Measurements from ENCODE around the gene DUSP23.

The DUSP23 gene

GRCh38 chr1:159786465-159786864, 5.7 kb downstream of the DUSP23 start:
- DNase-seq (ENCODE audit: low read depth): no peak

DNA sequence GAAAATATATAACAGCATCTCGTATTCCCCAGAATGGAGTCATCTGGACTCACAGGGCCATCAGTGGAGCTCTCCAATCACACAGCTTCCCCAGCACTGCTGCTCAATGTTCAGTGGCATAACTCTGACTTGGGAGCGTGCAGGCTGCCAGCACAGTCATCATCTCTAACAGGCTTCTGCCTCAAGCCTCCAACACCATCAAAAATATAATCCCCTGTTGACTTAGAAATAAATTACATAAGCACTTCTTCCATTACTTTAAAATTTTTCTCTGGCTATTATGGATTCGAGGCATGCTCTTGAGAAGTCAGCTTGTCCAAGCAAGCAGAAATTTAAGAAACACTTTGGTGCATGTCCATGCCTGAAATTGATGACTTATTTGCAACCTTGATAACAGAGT, 6.2 kb downstream of the DUSP23 start:
- no peak for DNase-seq (ENCODE audit: low read depth)

GRCh38 chr1:159790237-159790917, 9.6 kb downstream of the DUSP23 start:
- DNase-seq (ENCODE audit: low read depth): no peak

DNA sequence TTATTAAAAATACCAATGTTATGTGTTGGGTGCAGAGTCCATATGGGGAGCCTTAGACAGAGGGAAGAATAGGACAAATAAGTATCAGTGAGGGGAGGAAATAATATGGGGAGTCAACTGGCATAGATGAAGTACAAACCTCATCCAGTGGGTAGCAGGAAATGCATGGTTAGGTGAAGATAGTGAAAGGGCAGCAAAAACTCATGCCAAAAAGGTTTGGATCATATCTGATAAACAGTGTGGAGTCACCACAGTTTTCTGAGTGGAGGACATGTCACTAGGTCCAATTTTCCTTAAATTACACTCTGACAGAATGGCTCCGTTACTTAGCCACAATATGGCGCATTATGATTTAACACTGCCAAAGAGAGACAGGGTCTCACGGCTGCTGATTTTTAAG, 10.3 kb downstream of the DUSP23 start:
- DNase-seq (ENCODE audit: low read depth): no peak

GRCh38 chr1:159791461-159791860, 10.7 kb downstream of the DUSP23 start:
- DNase-seq (ENCODE audit: low read depth): no peak

- DNase-seq (ENCODE audit: low read depth): no peak
Observed at GRCh38 chr1:159795534-159795933, 14.8 kb downstream of the DUSP23 start.

DNA sequence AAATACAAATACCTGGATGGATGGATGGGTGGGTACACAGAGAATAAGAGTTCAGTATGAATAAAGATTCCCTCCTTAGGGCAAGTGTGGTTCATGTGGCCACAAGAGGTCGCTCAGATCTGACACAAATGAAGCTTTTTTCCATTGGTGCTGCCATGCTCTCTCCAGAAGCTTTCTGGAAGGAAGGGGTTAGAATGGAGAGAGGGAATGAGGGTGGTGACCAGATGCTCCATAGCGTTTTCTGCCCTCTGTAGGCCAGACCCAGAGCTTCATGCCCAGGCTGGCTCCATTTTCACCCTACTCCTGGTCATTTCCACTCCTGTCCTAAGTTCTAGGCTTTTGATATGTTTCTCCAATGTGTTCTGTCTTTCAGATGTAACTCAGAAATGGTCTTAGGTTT, 18.1 kb downstream of the DUSP23 start:
- DNase-seq (ENCODE audit: low read depth): peak; percentile 24

- no peak for DNase-seq (ENCODE audit: low read depth)
Observed at GRCh38 chr1:159799446-159799985, 18.8 kb downstream of the DUSP23 start.

- DNase-seq (ENCODE audit: low read depth): peak; percentile 18
Observed at GRCh38 chr1:159800177-159800930, 19.6 kb downstream of the DUSP23 start.

GRCh38 chr1:159802111-159802510, 21.3 kb downstream of the DUSP23 start, which contains the start of gene FCRL6:
Gene FCRL6, plus strand, starts transcription at chr1:159802360. Its CDS starts 65 bp downstream, at chr1:159802425.
- DNase-seq (ENCODE audit: low read depth): no peak

DNA sequence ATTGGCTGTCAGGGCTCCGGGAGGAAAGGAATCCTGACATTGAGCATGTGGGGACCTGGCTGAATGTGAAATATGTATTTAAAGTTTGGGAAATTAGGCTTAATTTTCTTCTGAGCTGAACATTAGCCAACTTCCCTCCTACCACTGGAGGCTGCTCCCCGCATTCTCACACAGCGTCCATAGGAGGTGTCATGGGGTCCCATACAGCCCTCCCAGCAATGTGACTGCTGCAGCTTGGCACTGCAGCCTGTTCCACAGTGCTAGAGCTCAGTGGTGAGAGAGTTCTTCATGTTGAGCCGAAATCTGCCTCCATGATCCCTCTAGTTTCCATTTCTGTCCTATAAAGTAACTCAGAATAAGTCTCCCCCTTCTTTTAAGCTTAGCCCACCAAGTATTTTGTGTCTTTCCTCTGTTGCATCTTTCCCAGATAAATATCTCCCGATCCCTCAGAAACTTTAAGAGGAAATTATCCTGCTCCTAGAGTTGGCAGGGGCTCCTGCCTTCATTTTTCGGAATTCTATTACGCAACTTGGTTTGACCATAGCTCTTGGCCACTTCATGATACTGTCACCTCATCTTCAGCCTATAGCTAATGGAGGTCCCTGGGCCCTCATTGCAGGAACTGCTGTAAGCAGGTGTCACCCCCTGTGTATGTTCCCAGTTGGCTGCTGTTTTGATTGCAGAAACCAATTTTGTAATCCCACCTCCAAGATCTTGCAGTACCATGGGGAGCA, 23.4 kb downstream of the DUSP23 start:
- no peak for DNase-seq (ENCODE audit: low read depth)

DNA sequence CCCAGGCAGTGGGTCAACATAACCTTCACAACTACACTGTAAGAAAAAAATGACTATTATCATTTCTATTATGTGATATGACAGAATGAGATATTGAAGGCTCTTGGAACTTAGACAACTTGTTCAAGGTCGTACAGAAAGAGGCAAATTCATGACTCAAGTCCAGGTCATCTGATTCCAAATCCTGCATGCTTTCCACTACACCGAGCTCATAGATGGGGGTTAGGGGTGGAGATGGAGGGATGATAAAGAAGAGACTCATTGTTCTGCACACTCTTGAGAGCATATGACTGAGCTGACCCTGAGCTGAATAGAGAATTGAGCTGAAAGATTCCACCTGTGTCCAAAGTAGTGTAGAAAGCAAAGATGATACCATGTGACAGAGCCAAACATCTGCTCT, 24.2 kb downstream of the DUSP23 start:
- DNase-seq (ENCODE audit: low read depth): no peak

GRCh38 chr1:159815926-159816325, 35.2 kb downstream of the DUSP23 start:
- no peak for DNase-seq (ENCODE audit: low read depth)

DNA sequence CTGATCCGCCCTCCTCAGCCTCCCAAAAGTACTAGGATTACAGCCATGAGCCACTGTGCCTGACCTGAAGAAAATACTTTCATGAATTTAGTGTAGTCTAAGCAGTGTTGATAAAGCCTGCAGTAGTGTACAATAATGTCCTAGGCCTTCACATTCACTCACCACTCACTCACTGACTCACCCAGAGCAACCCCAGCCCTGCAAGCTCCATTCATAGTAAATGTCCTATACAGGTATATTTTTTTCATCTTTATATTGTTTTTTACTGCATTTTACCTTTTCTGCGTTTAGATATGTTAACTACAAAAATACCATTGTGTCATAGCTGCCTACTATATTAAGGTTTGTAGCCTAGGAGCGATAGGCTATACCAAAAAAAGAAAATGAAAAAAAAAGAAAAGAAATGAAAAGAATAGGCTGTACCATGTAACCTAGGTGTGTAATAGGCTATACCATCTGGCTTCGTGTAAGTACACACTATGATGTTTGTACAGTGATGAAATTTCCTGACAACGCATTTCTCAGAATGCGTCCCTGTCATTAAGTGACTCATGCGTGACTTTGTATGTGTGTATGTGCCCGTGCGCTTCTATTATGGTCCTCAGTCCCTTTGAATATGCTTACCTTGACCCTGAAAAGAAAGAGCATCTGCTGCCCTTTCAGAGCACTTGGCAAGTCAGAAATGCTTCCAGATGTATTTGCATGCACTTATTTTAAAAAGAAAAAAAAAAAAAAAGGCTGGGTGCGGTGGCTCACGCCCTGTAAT, 36.7 kb downstream of the DUSP23 start:
- DNase-seq (ENCODE audit: low read depth): no peak

DNA sequence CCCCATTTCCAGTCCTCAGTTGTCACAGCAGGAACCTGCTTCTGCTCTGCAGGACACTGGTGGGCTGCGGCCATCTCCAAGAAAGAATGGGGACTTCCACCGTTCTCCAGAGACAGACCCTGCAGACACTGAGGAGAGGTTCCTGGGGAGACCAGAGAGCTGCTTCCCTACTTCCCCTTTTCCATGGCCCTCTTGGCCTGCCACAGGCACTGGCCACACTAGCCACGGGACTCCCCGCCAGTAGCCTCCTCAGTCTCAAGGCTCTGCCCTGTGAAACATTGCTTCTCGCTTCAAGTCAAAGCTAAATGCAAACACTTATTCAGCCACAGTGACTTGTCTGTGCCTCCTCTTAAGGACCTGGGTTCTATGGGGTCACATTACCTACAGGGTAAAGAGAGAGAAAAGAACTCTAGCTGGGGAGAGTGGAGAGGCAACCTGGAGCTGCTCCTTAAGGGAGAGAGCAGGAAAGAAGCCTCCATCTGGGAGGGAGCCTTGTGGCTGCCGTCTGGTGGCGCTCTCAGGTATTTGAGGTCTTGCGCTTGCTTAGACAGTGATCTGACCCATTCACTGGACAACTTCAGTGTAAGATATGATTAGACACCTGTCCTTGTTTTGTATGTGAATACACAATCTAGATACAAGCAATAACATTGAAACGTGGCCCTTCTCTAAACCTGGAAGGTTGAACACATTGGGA, 40.6 kb downstream of the DUSP23 start:
- no peak for DNase-seq (ENCODE audit: low read depth)

DNA sequence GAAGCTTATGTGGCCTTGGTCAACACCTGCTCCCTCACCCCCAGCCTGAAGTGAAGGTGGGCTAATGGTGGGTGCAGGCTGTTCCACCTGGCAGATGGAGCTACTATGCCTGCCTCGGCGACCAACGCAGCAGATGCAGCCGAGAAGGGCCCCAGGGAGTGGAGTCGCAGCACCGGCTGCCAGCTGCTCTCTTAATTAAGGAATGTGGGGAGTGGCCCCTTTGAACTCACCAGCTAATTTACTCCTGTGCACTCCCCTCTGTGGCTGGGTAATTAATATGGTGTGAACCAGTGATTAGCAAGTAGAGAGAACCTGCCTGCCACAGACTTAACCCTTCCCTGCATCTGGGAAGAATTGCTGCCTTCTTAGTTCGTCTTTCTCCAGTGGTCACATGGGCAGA, 42.6 kb downstream of the DUSP23 start:
- DNase-seq (ENCODE audit: low read depth): no peak

DNA sequence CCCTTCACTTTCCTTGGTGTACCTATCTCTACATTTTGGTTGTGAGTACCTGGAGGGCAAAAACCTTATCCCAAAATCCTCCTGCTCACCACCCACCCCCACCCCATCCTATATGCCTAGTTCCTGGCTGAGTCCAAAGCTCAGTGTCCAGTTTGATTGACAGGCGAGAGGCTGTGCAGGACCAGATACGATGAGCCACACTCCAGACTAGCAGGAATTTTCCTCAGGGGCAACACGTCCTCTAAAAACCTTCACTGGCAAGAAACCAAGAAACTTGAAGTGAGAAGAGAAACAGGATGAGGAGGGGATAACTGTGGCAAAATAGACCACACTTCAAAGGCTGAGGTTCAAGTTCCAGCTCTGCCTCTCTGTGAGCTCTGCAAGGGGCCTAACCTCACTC, 44.8 kb downstream of the DUSP23 start:
- no peak for DNase-seq (ENCODE audit: low read depth)

GRCh38 chr1:159826441-159827101, 45.8 kb downstream of the DUSP23 start, which contains the start of gene SLAMF8:
Gene SLAMF8, plus strand, starts transcription at chr1:159826873. Its CDS starts 26 bp downstream, at chr1:159826899.
- peak; percentile 14 for DNase-seq (ENCODE audit: low read depth)

GRCh38 chr1:159827102-159827490, 46.3 kb downstream of the DUSP23 start:
- no peak for DNase-seq (ENCODE audit: low read depth)

- no peak for DNase-seq (ENCODE audit: low read depth)
Observed at GRCh38 chr1:159827549-159827948, 46.8 kb downstream of the DUSP23 start.

DNA sequence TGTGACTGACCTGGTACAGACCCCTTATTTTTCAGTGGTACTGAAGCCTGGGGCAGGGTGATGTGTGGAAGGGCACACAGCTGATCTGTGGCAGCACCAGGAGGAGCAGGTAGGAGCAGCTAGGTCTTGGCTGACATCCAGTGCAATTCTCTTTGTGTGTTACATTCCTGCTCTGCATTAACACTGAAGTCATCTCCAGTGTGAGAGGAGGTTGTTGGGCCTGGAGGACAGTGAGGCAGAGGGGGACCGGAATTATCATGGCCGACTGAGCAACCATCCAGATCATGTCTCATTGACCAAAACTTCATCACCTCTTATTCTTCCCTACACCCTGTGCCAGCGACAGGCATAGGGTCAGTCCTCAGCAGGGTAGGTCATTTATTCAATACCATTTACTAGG, 47.4 kb downstream of the DUSP23 start:
- DNase-seq (ENCODE audit: low read depth): no peak

All from stimulated activated CD8-positive, alpha-beta memory T cell treated with anti-CD3 and anti-CD28 coated beads, Interleukin-12 subunit alpha, Interleukin-12 subunit beta, amount 100 ng/mL, for 1 hour (primary cell).